Measurements from ENCODE around the gene HIVEP3.
"Not testable (repeated sequence)": the region's sequence is repeated elsewhere in the genome, so short reads cannot be mapped to it uniquely, and the experiment has no call there.

Gene HIVEP3

GRCh38 chr1:41952208-41952607, 33.5 kb upstream of the HIVEP3 start:
- H3K27ac ChIP-seq, result no peak overlapping the region
- no peak overlapping the region for H3K9ac ChIP-seq (ENCODE audit: insufficient read length)
- no peak for DNase-seq (ENCODE audit: low read depth, low spot score)
- TF ChIP-seq FOXP2 (optimal IDR thresholded peaks at IDR 0.05; ENCODE audit: control extremely low read depth, extremely low read length, insufficient read depth), result no peak
- TF ChIP-seq EZH2 (IDR thresholded peaks at IDR 0.05), result no peak
- no peak for TF ChIP-seq POLR2AphosphoS5 (IDR thresholded peaks at IDR 0.05; ENCODE audit: borderline replicate concordance, low read depth, low read length)
- H3K36me3 ChIP-seq (ENCODE audit: insufficient read depth, low read length), result no peaks in the 10 kb centered on the region
- H3K4me3 ChIP-seq, result no peak overlapping the region
- H3K9me3 ChIP-seq (ENCODE audit: low read depth, low read length), result no peaks in the 10 kb centered on the region

GRCh38 chr1:41951492-41951891, 32.8 kb upstream of the HIVEP3 start:
- not testable (repeated sequence) for H3K9me3 ChIP-seq (ENCODE audit: low read depth, low read length); H3K36me3 ChIP-seq (ENCODE audit: insufficient read depth, low read length); H3K9ac ChIP-seq (ENCODE audit: insufficient read length); H3K27ac ChIP-seq; H3K4me3 ChIP-seq; DNase-seq (ENCODE audit: low read depth, low spot score)

GRCh38 chr1:41950820-41951219, 32.1 kb upstream of the HIVEP3 start:
- Histone ChIP-seq H3K9me3 (ENCODE audit: low read depth, low read length) (no peaks in the 10 kb centered on the region), H3K27ac (no peak overlapping the region)

GRCh38 chr1:41945946-41946345, 27.2 kb upstream of the HIVEP3 start:
- not testable (repeated sequence) for H3K9ac ChIP-seq (ENCODE audit: insufficient read length); H3K27ac ChIP-seq; H3K4me3 ChIP-seq; H3K36me3 ChIP-seq (ENCODE audit: insufficient read depth, low read length); DNase-seq (ENCODE audit: low read depth, low spot score); H3K9me3 ChIP-seq (ENCODE audit: low read depth, low read length)

More at GRCh38 chr1:41950820-41951219, 32.1 kb upstream of the HIVEP3 start:
- H3K4me3 ChIP-seq, result no peak overlapping the region
- DNase-seq (ENCODE audit: low read depth, low spot score), result no peak
- TF ChIP-seq EZH2 (IDR thresholded peaks at IDR 0.05) (no peak), POLR2AphosphoS5 (IDR thresholded peaks at IDR 0.05; ENCODE audit: borderline replicate concordance, low read depth, low read length) (no peak), FOXP2 (optimal IDR thresholded peaks at IDR 0.05; ENCODE audit: control extremely low read depth, extremely low read length, insufficient read depth) (no peak)
- no peak overlapping the region for H3K9ac ChIP-seq (ENCODE audit: insufficient read length)
- no peaks in the 10 kb centered on the region for H3K36me3 ChIP-seq (ENCODE audit: insufficient read depth, low read length)

- no peak overlapping the region for H3K4me3 ChIP-seq
- no peak overlapping the region for H3K9ac ChIP-seq (ENCODE audit: insufficient read length)
- TF ChIP-seq FOXP2 (optimal IDR thresholded peaks at IDR 0.05; ENCODE audit: control extremely low read depth, extremely low read length, insufficient read depth), result no peak
- no peak for TF ChIP-seq POLR2AphosphoS5 (IDR thresholded peaks at IDR 0.05; ENCODE audit: borderline replicate concordance, low read depth, low read length)
- TF ChIP-seq EZH2 (IDR thresholded peaks at IDR 0.05), result no peak
- no peak for DNase-seq (ENCODE audit: low read depth, low spot score)
- no peak overlapping the region for H3K27ac ChIP-seq
- no peaks in the 10 kb centered on the region for H3K36me3 ChIP-seq (ENCODE audit: insufficient read depth, low read length)
- H3K9me3 ChIP-seq (ENCODE audit: low read depth, low read length), result no peaks in the 10 kb centered on the region
Measured at GRCh38 chr1:41943717-41944116, 25.0 kb upstream of the HIVEP3 start.

- no peak overlapping the region for H3K4me3 ChIP-seq
- H3K9me3 ChIP-seq (ENCODE audit: low read depth, low read length), result no peaks in the 10 kb centered on the region
- H3K9ac ChIP-seq (ENCODE audit: insufficient read length), result no peak overlapping the region
- no peak for DNase-seq (ENCODE audit: low read depth, low spot score)
- no peak for TF ChIP-seq FOXP2 (optimal IDR thresholded peaks at IDR 0.05; ENCODE audit: control extremely low read depth, extremely low read length, insufficient read depth)
- H3K36me3 ChIP-seq (ENCODE audit: insufficient read depth, low read length), result no peaks in the 10 kb centered on the region
- H3K27ac ChIP-seq, result no peak overlapping the region
Measured at GRCh38 chr1:41942278-41942677, 23.6 kb upstream of the HIVEP3 start.

- DNase-seq (ENCODE audit: low read depth, low spot score), result no peak
- no peak overlapping the region for H3K27ac ChIP-seq
- no peaks in the 10 kb centered on the region for H3K9me3 ChIP-seq (ENCODE audit: low read depth, low read length)
- H3K36me3 ChIP-seq (ENCODE audit: insufficient read depth, low read length), result no peaks in the 10 kb centered on the region
- TF ChIP-seq POLR2AphosphoS5 (IDR thresholded peaks at IDR 0.05; ENCODE audit: borderline replicate concordance, low read depth, low read length) (no peak), FOXP2 (optimal IDR thresholded peaks at IDR 0.05; ENCODE audit: control extremely low read depth, extremely low read length, insufficient read depth) (no peak), EZH2 (IDR thresholded peaks at IDR 0.05) (no peak)
- H3K4me3 ChIP-seq, result no peak overlapping the region
- no peak overlapping the region for H3K9ac ChIP-seq (ENCODE audit: insufficient read length)
Measured at GRCh38 chr1:41941381-41941780, 22.7 kb upstream of the HIVEP3 start.

GRCh38 chr1:41939194-41939593, 20.5 kb upstream of the HIVEP3 start:
- H3K9ac ChIP-seq (ENCODE audit: insufficient read length), result no peak overlapping the region
- H3K27ac ChIP-seq, result no peak overlapping the region
- DNase-seq (ENCODE audit: low read depth, low spot score), result no peak
- no peak for TF ChIP-seq EZH2 (IDR thresholded peaks at IDR 0.05)
- TF ChIP-seq POLR2AphosphoS5 (IDR thresholded peaks at IDR 0.05; ENCODE audit: borderline replicate concordance, low read depth, low read length), result no peak
- no peak for TF ChIP-seq FOXP2 (optimal IDR thresholded peaks at IDR 0.05; ENCODE audit: control extremely low read depth, extremely low read length, insufficient read depth)
- no peaks in the 10 kb centered on the region for H3K36me3 ChIP-seq (ENCODE audit: insufficient read depth, low read length)
- H3K9me3 ChIP-seq (ENCODE audit: low read depth, low read length), result no peaks in the 10 kb centered on the region
- H3K4me3 ChIP-seq, result no peak overlapping the region

GRCh38 chr1:41936107-41936506, 17.4 kb upstream of the HIVEP3 start:
- H3K27ac ChIP-seq, result no peak overlapping the region
- no peak for TF ChIP-seq EZH2 (IDR thresholded peaks at IDR 0.05)
- no peak for TF ChIP-seq FOXP2 (optimal IDR thresholded peaks at IDR 0.05; ENCODE audit: control extremely low read depth, extremely low read length, insufficient read depth)
- no peak for TF ChIP-seq POLR2AphosphoS5 (IDR thresholded peaks at IDR 0.05; ENCODE audit: borderline replicate concordance, low read depth, low read length)
- H3K36me3 ChIP-seq (ENCODE audit: insufficient read depth, low read length), result no peaks in the 10 kb centered on the region
- H3K9me3 ChIP-seq (ENCODE audit: low read depth, low read length), result no peaks in the 10 kb centered on the region
- no peak overlapping the region for H3K4me3 ChIP-seq
- DNase-seq (ENCODE audit: low read depth, low spot score), result no peak
- no peak overlapping the region for H3K9ac ChIP-seq (ENCODE audit: insufficient read length)
